ENCODE results near the gene SRMS. TPM values are rescaled to one million over a fixed set of nuclear protein-coding genes. Genes with fewer than 3 reads are reported as not detected.
A peak's percentile ranks its signal among the peaks of the same experiment; 100 is the strongest.

The SRMS gene
- total RNA-seq, 1 donor from 2014 or later, result not detected

DNA sequence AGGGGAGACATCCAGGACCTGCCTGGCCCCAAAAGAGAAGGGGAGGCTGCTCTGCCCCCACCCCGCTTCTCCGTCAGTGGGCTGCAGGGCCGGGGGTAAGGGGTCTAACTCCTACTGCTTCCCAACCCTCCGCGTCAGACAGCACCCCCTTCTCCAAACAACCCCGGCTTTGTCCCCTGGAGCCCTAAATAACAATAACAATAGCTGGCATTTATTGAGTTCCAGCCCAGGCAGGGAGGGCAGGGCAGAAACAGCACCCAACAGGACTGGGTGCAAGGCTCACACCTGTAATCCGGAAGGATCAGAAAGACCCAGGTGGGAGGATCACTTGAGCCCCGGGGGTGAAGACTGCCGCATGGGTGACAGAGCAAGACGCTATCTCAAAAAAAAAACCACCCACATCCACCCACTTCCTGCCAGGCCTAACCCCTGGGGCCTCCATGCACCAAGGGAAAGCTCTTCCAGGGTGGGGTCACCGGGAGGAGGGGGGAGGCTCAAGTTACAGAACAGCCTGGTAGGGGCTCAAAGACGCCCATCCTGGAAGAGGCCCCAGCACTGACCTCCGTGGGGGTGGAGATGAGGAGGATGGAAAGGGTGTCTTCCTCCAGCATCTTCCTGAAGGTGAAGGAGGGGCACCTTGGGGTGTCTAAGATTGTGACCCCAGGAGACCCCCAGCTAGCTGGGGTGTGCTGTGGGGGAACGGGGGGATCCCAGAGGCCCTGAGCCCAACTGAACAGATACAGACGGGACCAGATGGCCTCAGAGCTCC is 5.1 kb upstream of the SRMS start:
- TF ChIP-seq, protein P1, sequence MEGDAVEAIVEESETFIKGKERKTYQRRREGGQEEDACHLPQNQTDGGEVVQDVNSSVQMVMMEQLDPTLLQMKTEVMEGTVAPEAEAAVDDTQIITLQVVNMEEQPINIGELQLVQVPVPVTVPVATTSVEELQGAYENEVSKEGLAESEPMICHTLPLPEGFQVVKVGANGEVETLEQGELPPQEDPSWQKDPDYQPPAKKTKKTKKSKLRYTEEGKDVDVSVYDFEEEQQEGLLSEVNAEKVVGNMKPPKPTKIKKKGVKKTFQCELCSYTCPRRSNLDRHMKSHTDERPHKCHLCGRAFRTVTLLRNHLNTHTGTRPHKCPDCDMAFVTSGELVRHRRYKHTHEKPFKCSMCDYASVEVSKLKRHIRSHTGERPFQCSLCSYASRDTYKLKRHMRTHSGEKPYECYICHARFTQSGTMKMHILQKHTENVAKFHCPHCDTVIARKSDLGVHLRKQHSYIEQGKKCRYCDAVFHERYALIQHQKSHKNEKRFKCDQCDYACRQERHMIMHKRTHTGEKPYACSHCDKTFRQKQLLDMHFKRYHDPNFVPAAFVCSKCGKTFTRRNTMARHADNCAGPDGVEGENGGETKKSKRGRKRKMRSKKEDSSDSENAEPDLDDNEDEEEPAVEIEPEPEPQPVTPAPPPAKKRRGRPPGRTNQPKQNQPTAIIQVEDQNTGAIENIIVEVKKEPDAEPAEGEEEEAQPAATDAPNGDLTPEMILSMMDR (conservative IDR thresholded peaks at IDR 0.05), result no peak
- Mint-ChIP-seq H3K9me3 (no peaks in the 10 kb centered on the region), H3K36me3 (no peaks in the 10 kb centered on the region), H3K4me3 (peak overlapping the region; percentile 36), H3K27ac (peak overlapping the region; percentile 48), H3K27me3 (no peaks in the 10 kb centered on the region), H3K4me1 (ENCODE audit: unreplicated experiment) (peaks cover 3% of the 10 kb centered on the region)
- DNase-seq (ENCODE audit: extremely low spot score, unreplicated experiment), result no peak

DNA sequence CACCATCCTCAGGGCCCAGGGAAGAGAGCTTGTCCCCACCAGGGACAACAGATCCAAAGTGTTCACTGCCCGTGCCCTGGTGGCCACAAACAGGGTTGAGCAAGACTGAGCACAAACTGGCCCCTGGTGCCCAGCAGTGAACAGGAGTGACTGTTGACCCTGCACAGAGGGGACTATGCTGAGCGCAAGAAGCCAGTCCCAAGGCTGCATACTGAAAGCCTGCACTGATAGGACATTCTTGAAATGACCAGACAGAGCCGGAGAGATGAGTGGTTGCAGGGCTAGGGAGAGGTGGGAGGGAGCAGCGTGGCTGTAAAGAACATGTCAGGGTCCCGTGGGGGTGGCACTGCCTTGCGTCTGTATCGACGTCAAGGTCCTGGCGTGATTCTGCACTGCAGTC is 3.5 kb upstream of the SRMS start:
- no peaks in the 10 kb centered on the region for H3K36me3 Mint-ChIP-seq
- TF ChIP-seq, protein P1 (conservative IDR thresholded peaks at IDR 0.05), result no peak
- H3K9me3 Mint-ChIP-seq, result no peaks in the 10 kb centered on the region
- H3K4me3 Mint-ChIP-seq, result no peak overlapping the region
- H3K4me1 Mint-ChIP-seq (ENCODE audit: unreplicated experiment), result no peaks in the 10 kb centered on the region
- no peak for DNase-seq (ENCODE audit: extremely low spot score, unreplicated experiment)
- peak overlapping the region; percentile 51 for H3K27ac Mint-ChIP-seq
- H3K27me3 Mint-ChIP-seq, result no peaks in the 10 kb centered on the region

DNA sequence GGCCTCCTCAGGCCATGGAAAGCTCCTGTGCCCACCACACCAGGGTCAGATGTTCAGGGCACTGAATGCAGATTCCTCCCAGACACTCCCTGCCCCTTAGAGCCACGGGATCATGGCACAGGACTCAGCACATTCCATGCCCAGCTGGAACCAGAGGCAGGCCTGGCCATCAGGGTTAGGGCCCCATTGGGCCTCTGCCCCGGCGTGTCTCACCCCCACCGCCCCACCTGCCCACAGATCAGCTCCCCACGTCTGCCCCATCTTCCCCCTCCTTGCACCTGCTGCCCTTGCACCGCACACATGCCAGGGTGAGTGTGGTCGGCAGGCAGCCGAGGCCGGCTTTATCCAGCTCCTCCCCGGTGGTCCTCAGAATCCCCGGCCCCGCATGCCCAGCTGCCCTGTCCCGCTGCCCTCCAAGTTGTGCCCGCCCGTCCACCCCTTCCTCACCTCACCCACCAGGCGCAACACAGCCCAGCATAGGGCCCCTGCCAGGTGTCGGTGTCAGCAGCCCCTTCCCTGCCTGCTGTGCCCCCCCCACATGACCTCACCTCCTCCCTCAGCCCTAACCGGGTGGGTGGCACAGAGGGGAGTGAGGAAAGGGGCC is 2.2 kb upstream of the SRMS start:
- Mint-ChIP-seq H3K9me3 (no peaks in the 10 kb centered on the region), H3K4me3 (no peak overlapping the region), H3K27me3 (peaks cover 3% of the 10 kb centered on the region), H3K36me3 (no peaks in the 10 kb centered on the region), H3K27ac (no peak overlapping the region), H3K4me1 (ENCODE audit: unreplicated experiment) (peaks cover 4% of the 10 kb centered on the region)
- DNase-seq (ENCODE audit: extremely low spot score, unreplicated experiment), result no peak
- TF ChIP-seq, protein P1 (conservative IDR thresholded peaks at IDR 0.05), result no peak

GRCh38 chr20:63549019-63549418 is 1.5 kb upstream of the SRMS start:
- Mint-ChIP-seq H3K4me1 (ENCODE audit: unreplicated experiment) (peaks cover 4% of the 10 kb centered on the region), H3K4me3 (no peak overlapping the region), H3K9me3 (no peaks in the 10 kb centered on the region), H3K36me3 (no peaks in the 10 kb centered on the region), H3K27me3 (peaks cover 3% of the 10 kb centered on the region), H3K27ac (no peak overlapping the region)
- no peak for DNase-seq (ENCODE audit: extremely low spot score, unreplicated experiment)
- TF ChIP-seq, protein P1 (conservative IDR thresholded peaks at IDR 0.05), result no peak

- Mint-ChIP-seq H3K27ac (no peak overlapping the region), H3K4me3 (no peak overlapping the region), H3K27me3 (peaks cover 3% of the 10 kb centered on the region), H3K36me3 (no peaks in the 10 kb centered on the region), H3K9me3 (no peaks in the 10 kb centered on the region), H3K4me1 (ENCODE audit: unreplicated experiment) (peaks cover 4% of the 10 kb centered on the region)
- DNase-seq (ENCODE audit: extremely low spot score, unreplicated experiment), result no peak
- TF ChIP-seq, protein P1 (conservative IDR thresholded peaks at IDR 0.05), result no peak
Observed at GRCh38 chr20:63548542-63548941, 993 bp upstream of the SRMS start.

All from type B pancreatic cell (in vitro differentiated cells).